ENCODE results near the gene RAB5IF. TPM values are rescaled to one million over a fixed set of nuclear protein-coding genes. Genes with fewer than 3 reads are reported as not detected.
"Not testable (repeated sequence)": the region's sequence is repeated elsewhere in the genome, so short reads cannot be mapped to it uniquely, and the experiment has no call there.

Gene RAB5IF
- total RNA-seq, 6 experiments from 2014 or later = 94.5 to 105 (median 100) TPM

- H3K27ac Mint-ChIP-seq = peak overlapping the region; percentile 84
- DNase-seq = no peak
- no peaks in the 10 kb centered on the region; the same call in 1 of the 2 replicates for H3K36me3 Mint-ChIP-seq (ENCODE audit: low read depth)
- no peak for TF ChIP-seq CTCF (IDR thresholded peaks at IDR 0.05)
- no peaks in the 10 kb centered on the region for H3K9me3 Mint-ChIP-seq
- peaks cover 4% of the 10 kb centered on the region for H3K27me3 Mint-ChIP-seq (ENCODE audit: insufficient read depth)
- H3K4me1 Mint-ChIP-seq (ENCODE audit: low read depth) = peaks cover 20% of the 10 kb centered on the region
- peak overlapping the region; percentile 99 for H3K4me3 Mint-ChIP-seq
These were observed 833 bp downstream of the RAB5IF start for GRCh38 chr20:36606158-36607066.

- H3K4me1 Mint-ChIP-seq (ENCODE audit: low read depth) = peaks cover 20% of the 10 kb centered on the region
- DNase-seq = no peak
- H3K27me3 Mint-ChIP-seq (ENCODE audit: insufficient read depth) = peaks cover 4% of the 10 kb centered on the region
- peak overlapping the region; percentile 99 for H3K4me3 Mint-ChIP-seq
- H3K27ac Mint-ChIP-seq = peak overlapping the region; percentile 73
- TF ChIP-seq CTCF (IDR thresholded peaks at IDR 0.05) = no peak
- no peaks in the 10 kb centered on the region for H3K9me3 Mint-ChIP-seq
- H3K36me3 Mint-ChIP-seq (ENCODE audit: low read depth) = no peaks in the 10 kb centered on the region; the same call in 1 of the 2 replicates
These were observed 2.2 kb downstream of the RAB5IF start for GRCh38 chr20:36607586-36608387.

- not testable (repeated sequence) for H3K4me3 Mint-ChIP-seq; H3K27me3 Mint-ChIP-seq (ENCODE audit: insufficient read depth); DNase-seq; H3K9me3 Mint-ChIP-seq; H3K36me3 Mint-ChIP-seq (ENCODE audit: low read depth)
- Mint-ChIP-seq H3K27ac (peak overlapping the region; percentile 42; the same call in 1 of the 2 replicates), H3K4me1 (ENCODE audit: low read depth) (peaks cover 20% of the 10 kb centered on the region)
These were observed 2.8 kb downstream of the RAB5IF start for GRCh38 chr20:36608388-36608728.

- Mint-ChIP-seq H3K36me3 (ENCODE audit: low read depth) (no peaks in the 10 kb centered on the region; the same call in 1 of the 2 replicates), H3K4me3 (no peak overlapping the region), H3K27ac (no peak overlapping the region), H3K27me3 (ENCODE audit: insufficient read depth) (no peaks in the 10 kb centered on the region; the same call in 1 of the 2 replicates), H3K9me3 (no peaks in the 10 kb centered on the region), H3K4me1 (ENCODE audit: low read depth) (peaks cover 14% of the 10 kb centered on the region)
- DNase-seq = no peak
- no peak for TF ChIP-seq CTCF (IDR thresholded peaks at IDR 0.05)
These were observed 6.0 kb downstream of the RAB5IF start for GRCh38 chr20:36611625-36612024.

GRCh38 chr20:36613974-36614373 is 8.4 kb downstream of the RAB5IF start:
- H3K27ac Mint-ChIP-seq = no peak overlapping the region
- no peaks in the 10 kb centered on the region for H3K9me3 Mint-ChIP-seq
- no peaks in the 10 kb centered on the region for H3K4me1 Mint-ChIP-seq (ENCODE audit: low read depth)
- H3K36me3 Mint-ChIP-seq (ENCODE audit: low read depth) = no peaks in the 10 kb centered on the region
- DNase-seq = no peak
- no peak for TF ChIP-seq CTCF (IDR thresholded peaks at IDR 0.05)
- no peaks in the 10 kb centered on the region; the same call in 1 of the 2 replicates for H3K27me3 Mint-ChIP-seq (ENCODE audit: insufficient read depth)
- H3K4me3 Mint-ChIP-seq = no peak overlapping the region

All from HFFc6 (cell line).